DND-41 (cell line): Measurements from ENCODE around the gene MTERF2.
"Not testable (repeated sequence)": the region's sequence is repeated elsewhere in the genome, so short reads cannot be mapped to it uniquely, and the experiment has no call there.

Source experiments
- CTCF ChIP-seq: IDR thresholded peaks from 2 replicates; pipeline ENCODE4 v1.5.1; 2012; ENCODE audit warnings: borderline replicate concordance, low read length, moderate library complexity, mild to moderate bottlenecking; ENCODE audit not compliant: poor library complexity, severe bottlenecking; ENCODE audit errors: extremely low read depth
- EZH2 ChIP-seq: IDR thresholded peaks from 3 replicates; pipeline ENCODE4 v1.6.1; 2012; ENCODE audit warnings: borderline replicate concordance, low read depth, mild to moderate bottlenecking, moderate library complexity, low read length, inconsistent platforms; ENCODE audit not compliant: severe bottlenecking

- not testable (repeated sequence) for TF ChIP-seq CTCF, EZH2
Observed at GRCh38 chr12:106996102-106996501, 9.2 kb upstream of the MTERF2 start.
